Activated T-cell treated with anti-CD3 and anti-CD28 coated beads for 48 hours (primary cell): ENCODE measurements around the gene ROR1.
"Not testable (repeated sequence)": the region's sequence is repeated elsewhere in the genome, so short reads cannot be mapped to it uniquely, and the experiment has no call there.

Source experiments
- DNase-seq: peaks from one replicate; pipeline ENCODE4 v3.0.0-alpha.2; 2020; ENCODE audit warnings: low read depth

ROR1 gene

GRCh38 chr1:64186138-64186897, 412.5 kb downstream of the ROR1 start:
- DNase-seq = no peak

DNA sequence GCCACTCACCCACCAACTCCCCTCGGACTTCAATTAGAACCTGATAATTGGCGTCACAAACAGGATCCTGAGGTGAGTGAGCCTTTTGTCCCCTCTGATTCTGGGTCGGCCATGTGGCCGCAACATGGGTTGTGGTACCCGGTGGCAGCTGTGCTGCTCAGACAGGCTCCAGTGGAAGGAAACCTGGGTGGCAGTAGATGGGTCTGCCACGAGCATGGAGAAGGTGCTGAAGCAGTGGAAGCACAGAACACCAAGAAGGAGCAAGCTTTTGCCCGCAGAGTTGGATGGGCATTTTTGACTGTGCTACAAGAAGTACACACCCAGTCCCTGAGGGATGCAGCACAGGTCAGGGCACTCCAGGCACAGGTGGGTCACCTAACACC, 413.1 kb downstream of the ROR1 start:
- no peak for DNase-seq

DNA sequence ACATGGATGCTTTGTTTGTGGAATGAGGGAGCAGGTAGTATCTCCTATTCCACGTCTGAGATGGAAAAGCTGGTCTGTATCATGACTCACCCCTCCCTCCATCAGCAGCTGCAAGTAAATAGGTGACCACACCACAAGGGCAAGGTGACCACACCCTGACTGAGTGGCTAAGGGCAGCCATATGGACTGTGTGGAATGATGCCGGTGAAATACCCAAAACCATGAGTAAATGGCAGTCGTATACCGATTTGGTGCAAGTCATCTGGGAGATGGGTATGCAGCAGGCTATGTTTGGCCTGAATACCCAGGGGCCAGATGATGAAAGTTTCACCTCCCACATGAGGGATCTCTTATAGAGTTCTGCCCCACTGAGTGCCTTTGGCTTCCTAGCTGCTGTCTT, 413.8 kb downstream of the ROR1 start:
- no peak for DNase-seq

- no peak for DNase-seq
These were observed 418.5 kb downstream of the ROR1 start for GRCh38 chr1:64192290-64192689.

- DNase-seq = no peak
These were observed 420.6 kb downstream of the ROR1 start for GRCh38 chr1:64194168-64195080.

DNA sequence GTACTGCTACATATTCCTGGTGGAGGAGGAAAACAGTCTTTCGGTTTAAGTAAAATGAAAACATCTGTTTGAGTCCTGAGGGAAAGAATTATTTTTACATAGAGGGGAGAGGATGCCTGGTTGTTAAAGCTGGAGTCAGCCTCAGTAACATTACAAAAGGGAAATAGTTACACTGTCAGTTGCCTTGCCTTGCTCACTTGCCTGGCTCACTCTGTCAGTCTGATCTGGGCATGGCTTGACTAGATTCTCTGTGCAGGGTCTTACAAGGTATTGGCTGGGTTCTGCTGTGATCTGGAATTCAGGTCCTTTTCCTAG, 421.2 kb downstream of the ROR1 start:
- DNase-seq = no peak

GRCh38 chr1:64196074-64196870, 422.5 kb downstream of the ROR1 start:
- no peak for DNase-seq

GRCh38 chr1:64197076-64197475, 423.3 kb downstream of the ROR1 start:
- no peak for DNase-seq

GRCh38 chr1:64199154-64199553, 425.3 kb downstream of the ROR1 start:
- DNase-seq = no peak

DNA sequence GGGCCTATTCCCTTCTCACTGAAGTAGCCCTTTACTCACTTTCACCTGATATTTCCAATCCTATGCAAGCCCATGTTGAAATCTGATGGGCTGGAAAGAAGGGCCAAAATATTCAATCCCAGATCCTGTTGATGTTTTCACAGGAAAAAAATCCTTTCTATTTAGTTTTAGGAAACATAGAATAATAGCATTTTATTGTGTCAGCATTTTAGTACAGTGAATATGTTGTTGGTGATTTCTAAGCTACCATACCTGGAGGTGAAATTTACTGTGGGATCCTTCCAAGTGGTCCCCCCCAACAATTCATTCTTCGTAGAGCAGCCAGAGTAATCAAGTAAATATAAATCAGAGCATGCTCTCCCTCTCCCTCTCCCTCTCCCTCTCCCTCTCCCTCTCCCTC, 426.2 kb downstream of the ROR1 start:
- no peak for DNase-seq

DNA sequence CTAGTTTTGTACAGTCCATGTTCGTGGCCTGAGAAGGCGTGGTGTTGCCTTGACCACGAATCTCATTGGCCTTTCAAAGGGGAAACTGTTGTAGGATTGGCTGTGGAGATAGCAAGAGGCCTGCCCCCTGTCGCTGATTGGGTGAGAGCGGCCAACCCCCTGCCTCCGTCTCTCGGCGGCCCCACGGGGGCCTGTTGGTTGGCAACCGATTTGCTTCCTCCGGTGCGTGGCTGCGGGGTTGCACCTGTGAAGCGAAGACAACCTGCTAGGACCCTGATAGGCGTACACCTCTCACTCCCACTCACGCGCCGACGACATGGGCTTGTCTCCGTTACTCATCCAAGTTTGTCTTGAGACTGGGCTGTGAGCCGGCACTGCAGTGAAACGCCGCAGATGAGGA, 429.6 kb downstream of the ROR1 start, which contains the start of gene UBE2U:
UBE2U (plus strand) TSS at position 204 of the 400 bp plus-strand sequence. CDS start 428 bp downstream, outside the sequence.
- DNase-seq = no peak

DNA sequence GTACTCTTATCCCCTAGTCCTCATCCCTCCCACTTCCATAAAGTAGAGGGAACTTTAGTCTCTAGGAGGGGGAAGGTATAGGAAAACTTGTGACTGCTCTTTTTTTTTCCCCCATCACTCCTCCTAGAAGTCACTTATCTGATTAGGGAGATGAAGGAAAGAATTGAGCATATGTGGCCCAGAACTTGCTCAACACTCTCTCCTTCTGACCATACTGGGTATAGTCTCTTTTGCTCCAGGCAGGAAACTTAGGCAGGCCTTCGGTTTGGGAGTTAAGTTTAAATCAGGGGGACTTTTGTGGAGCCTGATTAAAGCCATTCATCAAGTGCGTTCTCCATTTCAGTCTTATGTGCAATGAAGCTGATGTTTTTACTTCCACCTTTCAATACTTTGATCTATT, 435.4 kb downstream of the ROR1 start:
- no peak for DNase-seq

GRCh38 chr1:64212031-64212430, 438.2 kb downstream of the ROR1 start:
- no peak for DNase-seq

DNA sequence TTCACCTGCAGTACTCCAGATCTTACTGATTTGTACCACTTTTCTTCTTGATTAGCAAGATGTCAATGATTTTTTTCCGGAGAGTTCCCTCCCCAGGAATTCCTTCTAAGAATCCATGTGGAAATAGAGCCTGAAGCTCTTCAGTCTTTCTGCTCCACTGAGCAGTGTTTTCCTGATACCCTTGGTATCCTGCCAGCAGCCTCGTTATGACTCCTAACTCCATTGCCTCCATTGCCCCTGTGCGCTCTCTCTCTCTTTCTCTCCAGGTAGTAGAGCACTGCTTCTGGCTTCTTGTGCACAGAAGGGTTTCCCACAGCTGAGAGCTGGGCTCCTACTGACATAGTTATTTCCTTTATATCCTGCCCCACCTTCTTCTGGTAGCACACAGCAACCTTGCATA, 441.8 kb downstream of the ROR1 start:
- DNase-seq = no peak

DNA sequence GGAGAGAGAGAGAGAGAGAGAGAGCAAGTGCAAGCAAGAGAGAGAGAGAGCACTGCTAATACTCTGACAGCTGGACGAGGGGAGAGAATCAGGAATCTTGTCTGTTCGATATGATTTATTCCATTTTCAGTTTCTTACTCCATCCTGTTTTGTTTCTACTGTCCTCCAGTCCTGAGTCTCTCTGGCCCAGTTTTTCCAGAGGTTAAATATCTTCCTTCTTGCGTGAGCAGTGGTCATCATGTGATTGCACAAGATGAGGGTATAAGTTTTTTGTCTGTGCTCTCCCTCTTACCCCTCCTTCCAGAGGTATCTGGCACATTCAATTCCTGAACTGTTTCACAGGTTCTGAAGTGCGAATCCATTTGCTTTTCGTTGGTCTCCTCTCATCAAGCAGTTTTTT, 446.4 kb downstream of the ROR1 start:
- no peak for DNase-seq

GRCh38 chr1:64223329-64224151, 449.7 kb downstream of the ROR1 start:
- DNase-seq = no peak

DNA sequence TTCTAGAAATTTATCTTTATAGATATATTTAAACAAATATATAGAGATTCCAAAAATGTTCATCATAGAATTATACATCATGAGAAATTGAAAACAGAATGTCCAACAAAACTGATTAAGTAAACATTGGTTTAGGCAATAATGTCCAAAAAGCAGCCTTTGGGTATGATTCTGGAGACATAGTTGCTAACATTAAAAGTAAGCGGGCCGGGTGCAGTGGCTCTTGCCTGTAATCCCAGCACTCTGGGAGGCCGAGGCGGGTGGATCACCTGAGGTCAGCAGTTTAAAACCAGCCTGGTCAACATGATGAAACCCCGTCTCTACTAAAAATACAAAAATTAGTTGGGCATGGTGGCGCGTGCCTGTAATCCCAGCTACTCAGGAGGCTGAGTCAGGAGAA, 450.4 kb downstream of the ROR1 start:
- DNase-seq = not testable (repeated sequence)

DNA sequence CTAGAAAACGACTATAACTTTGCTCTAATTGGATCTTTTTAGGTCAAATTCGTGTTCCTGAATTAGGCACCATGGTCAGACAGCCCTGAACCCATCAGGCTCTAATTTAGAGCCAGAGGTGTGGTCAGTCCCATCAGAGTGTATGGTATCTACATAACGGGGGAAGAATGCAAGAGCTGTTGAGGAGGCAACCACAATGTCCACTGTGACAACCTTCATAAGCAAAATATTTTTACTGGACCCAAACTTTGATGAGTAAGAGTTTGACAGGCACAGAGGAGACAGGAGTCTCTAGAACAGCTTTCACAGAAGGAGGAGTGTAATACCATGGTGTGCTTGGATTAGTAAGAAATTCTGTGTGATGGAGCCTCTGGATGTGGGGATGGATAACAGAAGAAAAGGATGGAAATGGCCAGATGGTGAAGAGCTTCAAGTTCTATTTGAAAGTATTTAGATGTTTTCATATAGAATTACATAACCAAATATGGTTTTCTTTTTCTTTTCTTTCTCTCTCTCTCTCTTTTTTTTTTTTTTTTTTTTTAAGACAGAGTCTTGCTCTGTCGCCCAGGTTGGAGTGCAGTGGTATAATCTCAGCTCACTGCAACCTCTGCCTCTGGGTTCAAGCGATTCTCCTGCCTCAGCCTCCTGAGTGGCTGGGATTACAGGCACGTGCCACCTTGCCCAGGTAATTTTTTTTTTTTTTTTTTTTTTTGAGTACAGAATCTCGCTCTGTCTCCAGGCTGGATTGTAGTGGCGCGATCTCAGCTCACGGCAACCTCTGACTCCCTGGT, 454.5 kb downstream of the ROR1 start:
- DNase-seq = no peak

DNA sequence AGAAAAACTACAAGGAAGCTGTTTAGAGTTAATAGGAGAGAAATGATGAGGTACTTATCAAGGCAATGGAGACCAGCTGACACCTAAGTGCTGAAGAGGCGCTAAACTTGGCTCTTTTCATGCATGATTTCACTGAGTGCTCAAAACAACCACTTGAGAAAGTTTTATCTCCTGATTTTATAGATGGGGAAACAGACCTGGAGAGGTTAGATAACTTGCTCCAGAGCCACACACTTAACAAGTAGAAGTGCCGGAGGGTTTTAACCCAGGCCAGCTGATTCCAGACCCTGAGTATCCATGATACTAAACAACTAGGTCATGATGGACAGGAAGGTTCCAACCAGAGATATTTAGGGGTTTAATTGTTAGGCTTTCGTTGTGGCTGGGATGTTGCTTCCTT, 455.5 kb downstream of the ROR1 start:
- DNase-seq = no peak
